ENCODE data around the gene C5orf63.

C5orf63 gene

GRCh38 chr5:127038550-127038949 is 34.8 kb downstream of the C5orf63 start:
- DNase-seq (ENCODE audit: low read depth) = no peak
- no peak for TF ChIP-seq CTCF (IDR thresholded peaks at IDR 0.05; ENCODE audit: control insufficient read depth, insufficient read depth, low read depth, low read length, missing control alignments)

GRCh38 chr5:127031863-127032232 is 41.5 kb downstream of the C5orf63 start:
- no peak for TF ChIP-seq CTCF (IDR thresholded peaks at IDR 0.05; ENCODE audit: control insufficient read depth, insufficient read depth, low read depth, low read length, missing control alignments)
- no peak overlapping the region for H3K4me3 ChIP-seq (ENCODE audit: control insufficient read depth, low read depth, low read length)
- no peak for DNase-seq (ENCODE audit: low read depth)

More at GRCh38 chr5:127038550-127038949, 34.8 kb downstream of the C5orf63 start:
- H3K4me3 ChIP-seq (ENCODE audit: control insufficient read depth, low read depth, low read length) = no peak overlapping the region

- no peak for DNase-seq (ENCODE audit: low read depth)
- peak overlapping the region; percentile 77 for H3K4me3 ChIP-seq (ENCODE audit: control insufficient read depth, low read depth, low read length)
- TF ChIP-seq CTCF (IDR thresholded peaks at IDR 0.05; ENCODE audit: control insufficient read depth, insufficient read depth, low read depth, low read length, missing control alignments) = no peak
Observed at GRCh38 chr5:127031147-127031862, 42.0 kb downstream of the C5orf63 start.

GRCh38 chr5:127030259-127031146 is 42.8 kb downstream of the C5orf63 start, which contains the start of gene MARCHF3:
Gene MARCHF3 (minus strand): TSS chr5:127030558. CDS start chr5:126918171, 112,387 bp downstream.
- H3K4me3 ChIP-seq (ENCODE audit: control insufficient read depth, low read depth, low read length) = peak within 1 kb of the TSS; percentile 77
- peak; percentile 27 for TF ChIP-seq CTCF (IDR thresholded peaks at IDR 0.05; ENCODE audit: control insufficient read depth, insufficient read depth, low read depth, low read length, missing control alignments)
- DNase-seq (ENCODE audit: low read depth) = peak; percentile 72

GRCh38 chr5:127029581-127030258 is 43.6 kb downstream of the C5orf63 start:
- peak; percentile 51 for TF ChIP-seq CTCF (IDR thresholded peaks at IDR 0.05; ENCODE audit: control insufficient read depth, insufficient read depth, low read depth, low read length, missing control alignments)
- DNase-seq (ENCODE audit: low read depth) = no peak
- H3K4me3 ChIP-seq (ENCODE audit: control insufficient read depth, low read depth, low read length) = peak overlapping the region; percentile 77

GRCh38 chr5:127028822-127029457 is 44.4 kb downstream of the C5orf63 start:
- TF ChIP-seq CTCF (IDR thresholded peaks at IDR 0.05; ENCODE audit: control insufficient read depth, insufficient read depth, low read depth, low read length, missing control alignments) = no peak
- DNase-seq (ENCODE audit: low read depth) = no peak
- peak overlapping the region; percentile 77 for H3K4me3 ChIP-seq (ENCODE audit: control insufficient read depth, low read depth, low read length)
